ENCODE measurements around the gene PRR23E. TPM values are rescaled to one million over a fixed set of nuclear protein-coding genes. Genes with fewer than 3 reads are reported as not detected.

The PRR23E gene
- total RNA-seq, 1 donor from 2014 or later, result not detected

GRCh38 chr3:127164615-127165014 is 28.3 kb upstream of the PRR23E start:
- no peak for TF ChIP-seq CTCF (IDR thresholded peaks at IDR 0.05; ENCODE audit: partially characterized antibody, unreplicated experiment)
- Mint-ChIP-seq H3K27me3 (ENCODE audit: unreplicated experiment) (peaks cover 3% of the 10 kb centered on the region), H3K4me1 (ENCODE audit: low read depth, unreplicated experiment) (peaks cover 18% of the 10 kb centered on the region), H3K36me3 (ENCODE audit: unreplicated experiment) (no peaks in the 10 kb centered on the region), H3K4me3 (ENCODE audit: unreplicated experiment) (no peak overlapping the region), H3K9me3 (ENCODE audit: unreplicated experiment) (peaks cover under 1% of the 10 kb centered on the region), H3K27ac (ENCODE audit: unreplicated experiment) (no peak overlapping the region)
- no peak for DNase-seq

DNA sequence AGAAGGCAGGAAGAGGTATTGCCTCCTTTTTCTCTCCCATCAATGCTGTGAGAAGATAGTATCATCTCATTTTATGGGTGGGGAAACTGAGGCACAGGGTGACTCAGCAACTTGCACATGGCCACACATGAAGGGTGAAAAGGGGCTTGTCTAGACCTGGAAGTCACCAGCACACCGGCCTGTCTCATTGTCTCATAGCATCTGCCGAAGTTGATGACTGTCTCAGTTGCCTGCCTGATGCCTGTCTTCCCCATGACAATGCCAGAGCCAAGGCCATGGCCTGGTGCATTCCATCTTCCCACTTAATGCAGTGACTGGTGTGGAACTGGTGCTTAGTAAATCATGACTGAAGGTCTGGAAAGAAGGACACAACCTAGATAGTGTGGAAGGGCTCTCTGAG is 27.9 kb upstream of the PRR23E start:
- H3K27me3 Mint-ChIP-seq (ENCODE audit: unreplicated experiment), result peaks cover 3% of the 10 kb centered on the region
- H3K4me1 Mint-ChIP-seq (ENCODE audit: low read depth, unreplicated experiment), result peaks cover 20% of the 10 kb centered on the region
- no peak for TF ChIP-seq CTCF (IDR thresholded peaks at IDR 0.05; ENCODE audit: partially characterized antibody, unreplicated experiment)
- no peak overlapping the region for H3K27ac Mint-ChIP-seq (ENCODE audit: unreplicated experiment)
- H3K4me3 Mint-ChIP-seq (ENCODE audit: unreplicated experiment), result no peak overlapping the region
- no peaks in the 10 kb centered on the region for H3K36me3 Mint-ChIP-seq (ENCODE audit: unreplicated experiment)
- peaks cover 1% of the 10 kb centered on the region for H3K9me3 Mint-ChIP-seq (ENCODE audit: unreplicated experiment)
- DNase-seq, result no peak

DNA sequence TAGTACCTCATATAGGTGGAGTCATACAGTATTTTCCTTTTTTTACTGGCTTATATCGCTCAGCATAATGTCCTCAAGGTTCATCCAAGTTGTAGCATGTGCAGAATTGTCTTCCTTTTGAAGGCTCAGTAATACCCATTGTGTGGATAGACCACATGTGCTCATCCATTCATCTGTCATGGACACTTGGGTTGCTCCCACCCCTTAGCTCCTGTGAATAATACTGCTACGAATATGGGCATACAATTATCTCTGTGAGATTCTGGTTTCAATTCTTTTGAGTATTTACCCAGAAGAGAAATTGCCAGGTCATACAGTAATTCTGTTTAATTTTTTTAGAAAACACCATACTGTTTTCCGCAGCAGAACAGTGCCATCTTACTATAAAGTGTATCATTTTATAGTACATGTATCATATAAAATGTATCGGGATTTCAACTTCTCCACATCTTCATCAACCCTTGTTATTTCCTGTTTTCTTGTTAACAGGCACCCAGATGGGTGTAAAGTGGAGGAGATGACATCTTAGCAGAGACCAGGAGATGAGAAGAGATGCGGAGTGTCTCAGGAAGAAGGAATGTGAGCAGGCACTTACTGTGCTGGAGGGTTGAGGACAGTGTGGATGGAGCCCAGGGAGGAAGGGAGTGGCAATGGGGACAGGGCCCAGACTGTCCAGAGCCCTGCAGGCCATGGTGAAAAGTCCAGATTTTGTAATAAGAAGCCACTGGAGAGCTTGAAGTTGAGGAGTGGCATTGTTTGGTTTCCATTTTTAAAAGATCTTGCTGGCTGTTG is 27.0 kb upstream of the PRR23E start:
- TF ChIP-seq CTCF (IDR thresholded peaks at IDR 0.05; ENCODE audit: partially characterized antibody, unreplicated experiment), result no peak
- H3K36me3 Mint-ChIP-seq (ENCODE audit: unreplicated experiment), result no peaks in the 10 kb centered on the region
- no peak for DNase-seq
- H3K4me3 Mint-ChIP-seq (ENCODE audit: unreplicated experiment), result no peak overlapping the region
- peaks cover 20% of the 10 kb centered on the region for H3K4me1 Mint-ChIP-seq (ENCODE audit: low read depth, unreplicated experiment)
- peaks cover 1% of the 10 kb centered on the region for H3K9me3 Mint-ChIP-seq (ENCODE audit: unreplicated experiment)
- no peak overlapping the region for H3K27ac Mint-ChIP-seq (ENCODE audit: unreplicated experiment)
- peaks cover 3% of the 10 kb centered on the region for H3K27me3 Mint-ChIP-seq (ENCODE audit: unreplicated experiment)

GRCh38 chr3:127166501-127167065 is 26.3 kb upstream of the PRR23E start:
- peaks cover 3% of the 10 kb centered on the region for H3K27me3 Mint-ChIP-seq (ENCODE audit: unreplicated experiment)
- H3K27ac Mint-ChIP-seq (ENCODE audit: unreplicated experiment), result no peak overlapping the region
- DNase-seq, result no peak
- H3K4me3 Mint-ChIP-seq (ENCODE audit: unreplicated experiment), result no peak overlapping the region
- peaks cover 20% of the 10 kb centered on the region for H3K4me1 Mint-ChIP-seq (ENCODE audit: low read depth, unreplicated experiment)
- TF ChIP-seq CTCF (IDR thresholded peaks at IDR 0.05; ENCODE audit: partially characterized antibody, unreplicated experiment), result no peak
- H3K36me3 Mint-ChIP-seq (ENCODE audit: unreplicated experiment), result no peaks in the 10 kb centered on the region
- H3K9me3 Mint-ChIP-seq (ENCODE audit: unreplicated experiment), result peaks cover 1% of the 10 kb centered on the region
